K562 (cell line): Measurements from ENCODE around the gene RNF217. TPM values are rescaled to one million over a fixed set of nuclear protein-coding genes. Genes with fewer than 3 reads are reported as not detected.

Experiments used
- ATAC-seq: fragments of 200-7000 bp; cut with Tn5 transposase; 3 replicates; pipeline ENCODE4 v1.9.1; 2020; ENCODE audit warnings: moderate library complexity
- BruUV-seq: library from RNA; stranded (reverse); fragments of 400-500 nt; replicated peaks from 2 replicates; lab custom pipeline; 2021; lab: Mats Ljungman, UMichigan
- CTCF ChIA-PET: fragments of 300-600 bp; formaldehyde crosslinking; extraction: SDS; loops from one replicate; lab custom pipeline; 2021; ENCODE audit warnings: low intra/inter-chr PET ratio; lab: Yijun Ruan, JAX
- POLR2A ChIA-PET: fragments of 300-600, 350-650 bp; sonication (Branson Sonifier 250); formaldehyde crosslinking; extraction: SDS; loops from one replicate; lab custom pipeline; 2021; ENCODE audit warnings: antibody characterized with exemption, inconsistent platforms; lab: Yijun Ruan, JAX
- DNase-seq, 4 experiments: peaks; one replicate each; pipeline versions ENCODE4 v3.0.0 to v3.0.0-alpha.2; 2011 to 2018; ENCODE audit warnings: low spot score in 3 of 4, mixed read lengths in 3 of 4; ENCODE audit errors: extremely low read depth in 1 of 4
- FAIRE-seq: peaks from 2 replicates; lab custom pipeline; 2011; peaks lifted over from hg19 to GRCh38; lab: Jason Lieb, UNC
- H2AFZ ChIP-seq: 2 replicates; pipeline ENCODE4 v1.6.0; 2011; ENCODE audit warnings: low read depth, low read length, control low read depth, inconsistent platforms
- H3K27ac ChIP-seq: fragments of 200-600 bp; 3 replicates; pipeline ENCODE4 v1.8.0; 2011; ENCODE audit warnings: low read depth, mild to moderate bottlenecking, control low read depth, inconsistent platforms, low read length, moderate library complexity, mixed read lengths; ENCODE audit errors: extremely low read depth
- H3K27me3 ChIP-seq, 2 experiments: fragments of 300-600 bp in 1 of 2; 2 replicates in 1 of 2; 3 replicates in 1 of 2; pipeline versions ENCODE4 v1.6.0 to v1.8.0; 2011; ENCODE audit warnings: inconsistent platforms in 2 of 2, low read length in 2 of 2, mild to moderate bottlenecking in 1 of 2, mixed read lengths in 1 of 2, moderate library complexity in 1 of 2; ENCODE audit not compliant: control insufficient read depth in 2 of 2, insufficient read depth in 2 of 2
- H3K36me3 ChIP-seq: fragments of 300-600 bp; 3 replicates; pipeline ENCODE4 v1.8.0; 2011; ENCODE audit warnings: mild to moderate bottlenecking, low read length, inconsistent platforms; ENCODE audit not compliant: control insufficient read depth, insufficient read depth
- H3K4me1 ChIP-seq, 2 experiments: fragments of 200-600 bp in 1 of 2; replicated peaks in 1 of 2; 2 replicates in 1 of 2; 3 replicates in 1 of 2; pipeline versions ENCODE4 v1.5.1 to v1.8.0; 2011; ENCODE audit warnings: inconsistent platforms in 2 of 2, low read length in 2 of 2, mild to moderate bottlenecking in 1 of 2, mixed read lengths in 1 of 2, moderate library complexity in 1 of 2; ENCODE audit not compliant: control insufficient read depth in 2 of 2, insufficient read depth in 2 of 2
- H3K4me2 ChIP-seq: 2 replicates; pipeline ENCODE4 v1.6.1; 2011; ENCODE audit warnings: low read length, control low read depth, inconsistent platforms, mixed read lengths; ENCODE audit not compliant: insufficient read depth
- H3K4me3 ChIP-seq: fragments of 200-600 bp; sonication (generic), shearing (Covaris generic); 2 replicates; pipeline ENCODE4 v1.5.1; 2016; ENCODE audit warnings: control low read depth, inconsistent platforms
- H3K79me2 ChIP-seq: fragments of 200-600 bp; 3 replicates; pipeline ENCODE4 v1.8.0; 2011; ENCODE audit warnings: low read length, inconsistent platforms; ENCODE audit not compliant: control insufficient read depth, insufficient read depth
- H3K9ac ChIP-seq, 2 experiments: 2 replicates each; pipeline versions ENCODE4 v1.6.0 to v1.6.1; 2011; ENCODE audit warnings: low read depth in 2 of 2, low read length in 2 of 2, control low read depth in 1 of 2, inconsistent platforms in 1 of 2, mild to moderate bottlenecking in 1 of 2, mixed read lengths in 1 of 2; ENCODE audit not compliant: insufficient read depth in 1 of 2
- H3K9me1 ChIP-seq: one replicate; pipeline ENCODE4 v1.6.0; 2011; ENCODE audit warnings: inconsistent platforms, mild to moderate bottlenecking, low read length, moderate library complexity; ENCODE audit not compliant: control insufficient read depth, insufficient read depth
- H3K9me3 ChIP-seq: replicated peaks from 2 replicates; pipeline ENCODE4 v1.5.1; 2011; ENCODE audit warnings: low read depth, low read length, inconsistent platforms; ENCODE audit not compliant: control insufficient read depth, insufficient read depth
- H4K20me1 ChIP-seq: replicated peaks from 2 replicates; pipeline ENCODE4 v1.6.1; 2011; ENCODE audit warnings: low read length, inconsistent platforms, mixed read lengths; ENCODE audit not compliant: control insufficient read depth, insufficient read depth
- CAMTA2 ChIP-seq: fragments of 250-450 bp; sonication (Bioruptor Pico); conservative IDR thresholded peaks from 2 replicates; pipeline ENCODE4 v1.5.1; 2022
- FOXM1 ChIP-seq, 2 experiments: fragments of 450-650 bp in 1 of 2; sonication (generic) in 1 of 2; formaldehyde crosslinking in 1 of 2; IDR thresholded peaks; 2 replicates each; pipeline versions ENCODE4 v1.6.1 to v1.9.0; 2017 to 2022; ENCODE audit warnings: low read depth in 2 of 2, mild to moderate bottlenecking in 2 of 2, missing genetic modification reagents in 1 of 2, moderate library complexity in 1 of 2
- HMBOX1 ChIP-seq: sonication (generic); IDR thresholded peaks from 2 replicates; pipeline ENCODE4 v1.6.1; 2016
- HNRNPH1 ChIP-seq: fragments of 200-400 bp; formaldehyde crosslinking; optimal IDR thresholded peaks from 2 replicates; pipeline ENCODE3; 2017; ENCODE audit warnings: low read depth, mild to moderate bottlenecking, low read length, moderate library complexity
- HNRNPL ChIP-seq: fragments of 200-400 bp; formaldehyde crosslinking; IDR thresholded peaks from 2 replicates; pipeline ENCODE4 v1.6.1; 2017; ENCODE audit warnings: low read depth, mild to moderate bottlenecking, low read length
- NFE2 ChIP-seq: IDR thresholded peaks from 2 replicates; pipeline ENCODE4 v1.6.1; 2014; ENCODE audit warnings: antibody characterized with exemption, low read depth
- POLR2AphosphoS2 ChIP-seq: IDR thresholded peaks from 2 replicates; pipeline ENCODE4 v1.6.1; 2012; ENCODE audit warnings: low read length, improper control_type of control experiment
- PTBP1 ChIP-seq: fragments of 200-400 bp; formaldehyde crosslinking; IDR thresholded peaks from 2 replicates; pipeline ENCODE4 v1.6.1; 2017; ENCODE audit warnings: low read depth, low read length
- SETDB1 ChIP-seq: IDR thresholded peaks from one replicate; pipeline ENCODE4 v1.6.1; 2012; ENCODE audit warnings: low read length, control low read depth, inconsistent platforms
- STAT5B ChIP-seq: fragments of 250-450 bp; sonication (Bioruptor Pico); IDR thresholded peaks from 2 replicates; pipeline ENCODE4 v1.8.0; 2021; ENCODE audit warnings: mild to moderate bottlenecking, inconsistent platforms
- THRA ChIP-seq: fragments of 450-650 bp; IDR thresholded peaks from 2 replicates; pipeline ENCODE4 v1.6.1; 2017; ENCODE audit warnings: mild to moderate bottlenecking, moderate library complexity
- ZC3H8 ChIP-seq: fragments of 450-650 bp; IDR thresholded peaks from 2 replicates; pipeline ENCODE4 v1.6.1; 2017
- ZNF212 ChIP-seq: fragments of 450-650 bp; formaldehyde crosslinking; IDR thresholded peaks from 2 replicates; pipeline ENCODE4 v1.4.0; 2020; ENCODE audit warnings: mild to moderate bottlenecking
- ZNF282 ChIP-seq: sonication (generic); formaldehyde crosslinking; IDR thresholded peaks from 2 replicates; pipeline ENCODE4 v1.8.1; 2023; ENCODE audit warnings: missing genetic modification reagents
- ZNF3 ChIP-seq: fragments of 250-450 bp; sonication (Bioruptor Pico); IDR thresholded peaks from 2 replicates; pipeline ENCODE4 v1.5.0; 2021; ENCODE audit warnings: mild to moderate bottlenecking, moderate library complexity
- ZNF592 ChIP-seq: fragments of 450-650 bp; IDR thresholded peaks from 2 replicates; pipeline ENCODE4 v1.6.1; 2017; ENCODE audit warnings: antibody characterized with exemption, mild to moderate bottlenecking
- ZNF740 ChIP-seq, 3 experiments: fragments of 200-800 bp in 1 of 3; sonication (Bioruptor generic) in 1 of 3; sonication (generic) in 1 of 3; formaldehyde crosslinking in 1 of 3; IDR thresholded peaks; 2 replicates each; pipeline versions ENCODE4 v1.6.1 to v1.8.0; 2016 to 2022; ENCODE audit warnings: mild to moderate bottlenecking in 2 of 3, missing compliant biosample characterization in 2 of 3, missing genetic modification characterization in 2 of 3, missing genetic modification reagents in 1 of 3
- ZNF780A ChIP-seq: fragments of 250-450 bp; sonication (Bioruptor Pico); IDR thresholded peaks from 2 replicates; pipeline ENCODE4 v1.5.0; 2021; ENCODE audit warnings: mild to moderate bottlenecking
- in situ Hi-C: fragments of 300-500 bp; cut with MboI; formaldehyde crosslinking; loops from 4 replicates; pipeline ENCODE4 v1.15.0; 2018; ENCODE audit warnings: inconsistent platforms, mixed read lengths
- intact Hi-C: fragments of 100-400 bp; cut with micrococcal nuclease; formaldehyde crosslinking; loops from 2 replicates; pipeline ENCODE4 v1.14.2; 2022
- polyA plus RNA-seq, 8 experiments: library from polyadenylated mRNA; depleted of rRNA in 4 of 8; stranded (reverse) in 5 of 8; unstranded in 3 of 8; fragments of >200 nt; fragmentation: Nextera tagmentation in 2 of 8; fragmentation: Illumina TruSeq in 1 of 8; extraction: Ambion mirVana in 2 of 8; extraction: Trizol in 1 of 8; gene quantifications; 2 replicates each; pipeline versions ENCODE4 v1.2.1 to v1.2.3, GENCODE V29; 2011 to 2014; ENCODE audit warnings: inconsistent platforms in 1 of 8, missing spikeins in 1 of 8
- total RNA-seq, 7 experiments: library from RNA; depleted of rRNA in 6 of 7; stranded (reverse); fragments of >200 nt in 6 of 7; fragmentation: Illumina TruSeq in 2 of 7; extraction: Trizol in 2 of 7; gene quantifications; 2 replicates each; pipeline versions ENCODE4 v1.2.1 to v1.2.3, GENCODE V29; 2011 to 2021; ENCODE audit warnings: low replicate concordance in 1 of 7

The RNF217 gene
- total and polyA plus RNA-seq, 9 of the 15 experiments (the other 6 are each of a cell fraction or from before 2014, with no cell fraction given), result 2.9 to 25.6 (median 12.0) TPM

- Histone ChIP-seq H3K79me2 (peaks cover 71% of the 10 kb centered on the region), H2AFZ (no peak overlapping the region), H3K27ac (no peak overlapping the region), H3K36me3 (peaks cover 18% of the 10 kb centered on the region), H3K9me3 (no peaks in the 10 kb centered on the region), H3K4me1 (peaks cover 0 to 8% of the 10 kb centered on the region in 2 experiments; a peak in 2 of 5 replicates), H3K27me3 (no peaks in the 10 kb centered on the region), H4K20me1 (0 out of 2 replicates have a peak, but pooled peaks cover 3% of the 10 kb centered on the region), H3K4me2 (no peak overlapping the region), H3K9ac (no peak overlapping the region), H3K4me3 (no peak overlapping the region), H3K9me1 (no peaks in the 10 kb centered on the region)
- no peak for DNase-seq
- no peak for FAIRE-seq
- intact Hi-C loops, result no loop called here
- POLR2A ChIA-PET, result no interaction called here
- no TSS peak for BruUV-seq
- CTCF ChIA-PET, result no interaction called here
- no peak for ATAC-seq
- in situ Hi-C loops, result no loop called here
- no peak for TF ChIP-seq CAMTA2 (CRISPR knock-in tag)
- TF ChIP-seq ZNF740 (CRISPR knock-in tag; IDR thresholded peaks at IDR 0.05), result no peak
- no peak for TF ChIP-seq ZNF740 (tag; IDR thresholded peaks at IDR 0.05)
- TF ChIP-seq SETDB1, result no peak
- no peak for TF ChIP-seq ZNF3
- TF ChIP-seq PTBP1, result no peak
- no peak for TF ChIP-seq HMBOX1
- TF ChIP-seq POLR2AphosphoS2, result no peak
- TF ChIP-seq NFE2, result no peak
- no peak for TF ChIP-seq HNRNPL
- no peak for TF ChIP-seq HNRNPH1
- TF ChIP-seq STAT5B (CRISPR knock-in tag), result no peak
- TF ChIP-seq THRA, result no peak
- no peak for TF ChIP-seq ZNF282 (CRISPR knock-in tag)
- TF ChIP-seq ZNF780A (CRISPR knock-in tag), result no peak
- no peak for TF ChIP-seq FOXM1 (IDR thresholded peaks at IDR 0.05; ENCODE audit: low read depth)
- TF ChIP-seq FOXM1 (CRISPR knock-in tag; IDR thresholded peaks at IDR 0.05; ENCODE audit: low read depth), result no peak
- TF ChIP-seq ZNF212 (CRISPR knock-in tag), result no peak
- TF ChIP-seq ZC3H8, result no peak
- TF ChIP-seq ZNF592, result no peak
These were observed 34.2 kb downstream of the RNF217 start for GRCh38 chr6:124996411-124996810.
